GM19463 (cell line): ENCODE measurements around the gene CYP26A1.

ENCODE experiments used
- ATAC-seq: cut with Tn5 transposase; IDR thresholded peaks from one replicate; pipeline ENCODE4 v1.9.1; 2021; ENCODE audit warnings: mild to moderate bottlenecking, moderate library complexity; ENCODE audit not compliant: unreplicated experiment

The CYP26A1 gene

GRCh38 chr10:93073539-93074146 lies at the start of gene CYP26A1:
TSS of gene CYP26A1 (plus strand) at chr10:93073893. CDS start at chr10:93073935, 42 bp downstream.
- no peak for ATAC-seq

GRCh38 chr10:93026072-93026471 lies 47.6 kb upstream of the CYP26A1 start:
- no peak for ATAC-seq

GRCh38 chr10:93027508-93027907 lies 46.2 kb upstream of the CYP26A1 start:
- ATAC-seq: no peak

- no peak for ATAC-seq
Observed at GRCh38 chr10:93028883-93029282, 44.8 kb upstream of the CYP26A1 start.

GRCh38 chr10:93030409-93030808 lies 43.3 kb upstream of the CYP26A1 start:
- ATAC-seq: no peak

GRCh38 chr10:93032105-93032808 lies 41.4 kb upstream of the CYP26A1 start:
- ATAC-seq: no peak

- no peak for ATAC-seq
Observed at GRCh38 chr10:93032809-93033137, 40.9 kb upstream of the CYP26A1 start.

GRCh38 chr10:93034426-93034825 lies 39.3 kb upstream of the CYP26A1 start:
- no peak for ATAC-seq

- ATAC-seq: no peak
Observed at GRCh38 chr10:93039110-93039509, 34.6 kb upstream of the CYP26A1 start.

GRCh38 chr10:93039721-93040120 lies 34.0 kb upstream of the CYP26A1 start:
- ATAC-seq: no peak

GRCh38 chr10:93054486-93054885 lies 19.2 kb upstream of the CYP26A1 start:
- ATAC-seq: no peak

GRCh38 chr10:93058139-93058538 lies 15.6 kb upstream of the CYP26A1 start:
- no peak for ATAC-seq

- ATAC-seq: no peak
Observed at GRCh38 chr10:93059975-93060886, 13.5 kb upstream of the CYP26A1 start, which contains the start of gene CYP26C1. TSS of gene CYP26C1 (plus strand) at chr10:93060798. CDS start at chr10:93061264, 466 bp downstream.

GRCh38 chr10:93060887-93061593 lies 12.7 kb upstream of the CYP26A1 start:
- no peak for ATAC-seq

- no peak for ATAC-seq
Observed at GRCh38 chr10:93061594-93062513, 11.8 kb upstream of the CYP26A1 start.

- ATAC-seq: peak; percentile 45
Observed at GRCh38 chr10:93062514-93063143, 11.1 kb upstream of the CYP26A1 start.

- no peak for ATAC-seq
Observed at GRCh38 chr10:93063144-93063976, 10.3 kb upstream of the CYP26A1 start.

GRCh38 chr10:93063977-93064660 lies 9.6 kb upstream of the CYP26A1 start:
- ATAC-seq: no peak
